ENCODE data around the gene IFNGR2.

Gene IFNGR2

GRCh38 chr21:33478182-33478581, 75.0 kb downstream of the IFNGR2 start:
- TF ChIP-seq, protein P1, sequence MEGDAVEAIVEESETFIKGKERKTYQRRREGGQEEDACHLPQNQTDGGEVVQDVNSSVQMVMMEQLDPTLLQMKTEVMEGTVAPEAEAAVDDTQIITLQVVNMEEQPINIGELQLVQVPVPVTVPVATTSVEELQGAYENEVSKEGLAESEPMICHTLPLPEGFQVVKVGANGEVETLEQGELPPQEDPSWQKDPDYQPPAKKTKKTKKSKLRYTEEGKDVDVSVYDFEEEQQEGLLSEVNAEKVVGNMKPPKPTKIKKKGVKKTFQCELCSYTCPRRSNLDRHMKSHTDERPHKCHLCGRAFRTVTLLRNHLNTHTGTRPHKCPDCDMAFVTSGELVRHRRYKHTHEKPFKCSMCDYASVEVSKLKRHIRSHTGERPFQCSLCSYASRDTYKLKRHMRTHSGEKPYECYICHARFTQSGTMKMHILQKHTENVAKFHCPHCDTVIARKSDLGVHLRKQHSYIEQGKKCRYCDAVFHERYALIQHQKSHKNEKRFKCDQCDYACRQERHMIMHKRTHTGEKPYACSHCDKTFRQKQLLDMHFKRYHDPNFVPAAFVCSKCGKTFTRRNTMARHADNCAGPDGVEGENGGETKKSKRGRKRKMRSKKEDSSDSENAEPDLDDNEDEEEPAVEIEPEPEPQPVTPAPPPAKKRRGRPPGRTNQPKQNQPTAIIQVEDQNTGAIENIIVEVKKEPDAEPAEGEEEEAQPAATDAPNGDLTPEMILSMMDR (IDR thresholded peaks at IDR 0.05; ENCODE audit: insufficient read depth, missing control alignments) = no peak
- no peak for DNase-seq (ENCODE audit: insufficient read length, low spot score)
- FAIRE-seq = no peak

- TF ChIP-seq, protein P1 (IDR thresholded peaks at IDR 0.05; ENCODE audit: insufficient read depth, missing control alignments) = no peak
- no peak for FAIRE-seq
Measured at GRCh38 chr21:33478935-33479678, 75.9 kb downstream of the IFNGR2 start.

GRCh38 chr21:33479679-33480480, 76.7 kb downstream of the IFNGR2 start, which contains the start of gene TMEM50B:
Gene TMEM50B, minus strand, starts transcription at chr21:33479974. Its CDS starts 11,089 bp downstream, at chr21:33468885.
- TF ChIP-seq, protein P1 (IDR thresholded peaks at IDR 0.05; ENCODE audit: insufficient read depth, missing control alignments) = peak; percentile 18
- FAIRE-seq (no peak), DNase-seq (ENCODE audit: insufficient read length, low spot score) (peak; percentile 88)

More at GRCh38 chr21:33478935-33479678, 75.9 kb downstream of the IFNGR2 start:
- DNase-seq (ENCODE audit: insufficient read length, low spot score) = no peak

GRCh38 chr21:33480481-33481103, 77.4 kb downstream of the IFNGR2 start:
- TF ChIP-seq, protein P1 (IDR thresholded peaks at IDR 0.05; ENCODE audit: insufficient read depth, missing control alignments) = no peak
- DNase-seq (ENCODE audit: insufficient read length, low spot score) (no peak), FAIRE-seq (no peak)

GRCh38 chr21:33481314-33481943, 78.2 kb downstream of the IFNGR2 start:
- DNase-seq (ENCODE audit: insufficient read length, low spot score) (no peak), FAIRE-seq (no peak)
- TF ChIP-seq, protein P1 (IDR thresholded peaks at IDR 0.05; ENCODE audit: insufficient read depth, missing control alignments) = no peak

Measured in D721Med (cell line).